Stimulated activated CD8-positive, alpha-beta memory T cell treated with anti-CD3 and anti-CD28 coated beads, Interleukin-7, amount 100 ng/mL, for 48 hours (primary cell): ENCODE results near the gene NDOR1.

ENCODE experiments used
- DNase-seq, 2 donors: peaks; one replicate each; pipeline ENCODE4 v3.0.0-alpha.2; 2020; ENCODE audit warnings: low read depth in 1 of 2; ENCODE audit errors: extremely low read depth in 1 of 2

The NDOR1 gene

DNA sequence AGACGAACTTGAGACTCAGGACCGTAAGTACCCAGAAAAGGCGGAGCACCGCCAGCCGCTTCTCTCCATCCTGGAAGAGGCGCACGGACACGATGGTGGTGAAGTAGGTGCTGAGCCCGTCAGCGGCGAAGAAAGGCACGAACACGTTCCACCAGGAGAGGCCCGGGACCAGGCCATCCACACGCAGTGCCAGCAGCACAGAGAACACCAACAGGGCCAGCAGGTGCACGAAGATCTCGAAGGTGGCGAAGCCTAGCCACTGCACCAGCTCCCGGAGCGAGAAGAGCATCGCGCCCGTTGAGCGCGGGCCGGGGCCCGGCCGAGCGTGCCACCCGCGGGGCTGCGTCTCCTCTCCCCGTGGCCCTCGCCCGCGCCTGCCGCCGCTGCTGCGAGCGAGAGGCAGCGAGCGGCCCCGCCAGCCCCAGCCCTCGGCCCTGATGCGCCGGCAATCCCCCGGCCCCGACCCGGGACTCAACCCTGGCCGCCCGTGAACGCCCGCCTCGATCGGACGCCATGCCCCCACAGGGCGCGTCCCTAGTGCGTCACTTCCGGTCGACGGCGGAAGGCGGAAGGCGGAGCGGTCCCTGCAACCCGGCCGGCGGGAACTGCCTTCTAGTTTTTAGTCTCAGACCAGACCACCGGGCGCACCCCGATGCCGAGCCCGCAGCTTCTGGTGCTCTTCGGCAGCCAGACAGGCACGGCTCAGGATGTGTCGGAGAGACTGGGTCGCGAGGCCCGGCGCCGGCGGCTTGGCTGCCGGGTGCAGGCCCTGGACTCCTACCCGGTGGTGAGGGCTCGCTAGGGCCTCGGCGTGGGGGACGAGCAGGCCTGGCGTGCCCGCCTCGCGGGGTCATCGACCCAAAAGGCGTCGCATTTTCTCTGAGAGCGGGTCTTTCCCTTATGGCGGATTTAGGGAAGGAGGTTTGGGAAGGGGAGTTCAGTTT, at the start of gene NDOR1, which contains the start of gene TMEM203:
NDOR1 (plus strand) TSS at position 575 of the 944 bp plus-strand sequence; CDS start at position 653, 78 bp downstream.
TMEM203 (minus strand) TSS at position 523 of the 944 bp plus-strand sequence; CDS start at position 289, 234 bp downstream.
- DNase-seq: peak; percentile 88 to 89

- DNase-seq: peak; percentile 43 to 51
Measured at GRCh38 chr9:137156567-137157375, 48.7 kb upstream of the NDOR1 start.

GRCh38 chr9:137157618-137158415, 47.7 kb upstream of the NDOR1 start:
- DNase-seq: no peak

GRCh38 chr9:137158625-137159024, 46.9 kb upstream of the NDOR1 start:
- DNase-seq: no peak

- no peak for DNase-seq
Measured at GRCh38 chr9:137159105-137160053, 46.1 kb upstream of the NDOR1 start.

DNA sequence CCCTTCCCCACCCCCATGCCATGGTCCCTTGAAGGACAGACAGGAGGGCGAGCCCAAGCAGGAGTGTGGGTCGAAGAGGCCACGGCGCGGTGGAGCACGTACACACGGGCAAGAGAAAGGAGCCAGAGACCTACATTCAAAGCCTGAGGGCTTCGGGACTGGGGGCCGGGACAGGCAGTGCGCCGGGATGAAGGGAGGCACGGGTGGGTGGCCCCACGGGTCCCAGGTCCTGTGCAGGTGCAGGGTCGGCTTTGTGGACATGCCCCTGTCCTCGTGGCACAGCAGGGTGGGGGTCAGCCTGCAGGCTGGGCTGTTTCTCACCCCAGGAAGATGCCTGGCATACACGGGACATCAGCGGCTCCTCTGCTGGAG, 45.5 kb upstream of the NDOR1 start:
- DNase-seq: no peak

DNA sequence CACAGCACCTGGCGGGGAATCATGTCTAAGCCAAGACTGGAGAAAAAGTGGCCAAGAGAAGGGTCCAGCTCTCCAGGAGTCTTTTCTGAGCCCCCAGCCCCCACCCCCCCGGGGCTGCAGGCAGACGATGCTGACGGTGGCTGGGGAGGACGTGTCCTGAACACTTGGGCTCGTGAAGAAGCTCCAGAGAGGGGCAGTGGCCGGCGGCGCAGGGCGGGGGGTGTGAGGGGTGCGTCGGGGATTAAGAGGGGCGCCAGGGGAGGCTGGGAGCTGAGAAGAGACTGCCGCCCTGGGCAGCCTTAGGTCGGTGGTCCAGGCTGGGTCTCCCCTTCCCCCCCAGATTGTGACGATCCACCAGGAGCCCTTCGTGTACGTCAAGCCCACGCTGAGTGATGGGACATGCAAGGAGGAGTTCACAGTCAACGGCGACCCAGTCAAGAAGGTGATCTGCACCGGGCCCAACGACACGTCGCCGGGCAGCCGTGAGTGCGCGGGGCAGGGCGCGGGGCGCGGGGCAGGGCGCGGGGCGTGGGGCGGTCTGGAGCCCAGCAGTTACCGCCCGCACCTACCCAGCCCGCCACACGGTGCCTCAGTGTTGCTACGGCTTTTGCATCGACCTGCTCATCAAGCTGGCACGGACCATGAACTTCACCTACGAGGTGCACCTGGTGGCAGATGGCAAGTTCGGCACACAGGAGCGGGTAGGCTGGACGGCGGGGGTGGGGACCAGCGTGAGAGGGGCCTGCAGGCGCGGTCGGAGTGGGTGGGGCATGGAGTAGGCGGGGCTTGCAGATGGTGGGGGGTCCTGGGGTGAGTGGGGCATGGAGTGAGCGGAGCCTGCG, 44.6 kb upstream of the NDOR1 start:
- no peak for DNase-seq

DNA sequence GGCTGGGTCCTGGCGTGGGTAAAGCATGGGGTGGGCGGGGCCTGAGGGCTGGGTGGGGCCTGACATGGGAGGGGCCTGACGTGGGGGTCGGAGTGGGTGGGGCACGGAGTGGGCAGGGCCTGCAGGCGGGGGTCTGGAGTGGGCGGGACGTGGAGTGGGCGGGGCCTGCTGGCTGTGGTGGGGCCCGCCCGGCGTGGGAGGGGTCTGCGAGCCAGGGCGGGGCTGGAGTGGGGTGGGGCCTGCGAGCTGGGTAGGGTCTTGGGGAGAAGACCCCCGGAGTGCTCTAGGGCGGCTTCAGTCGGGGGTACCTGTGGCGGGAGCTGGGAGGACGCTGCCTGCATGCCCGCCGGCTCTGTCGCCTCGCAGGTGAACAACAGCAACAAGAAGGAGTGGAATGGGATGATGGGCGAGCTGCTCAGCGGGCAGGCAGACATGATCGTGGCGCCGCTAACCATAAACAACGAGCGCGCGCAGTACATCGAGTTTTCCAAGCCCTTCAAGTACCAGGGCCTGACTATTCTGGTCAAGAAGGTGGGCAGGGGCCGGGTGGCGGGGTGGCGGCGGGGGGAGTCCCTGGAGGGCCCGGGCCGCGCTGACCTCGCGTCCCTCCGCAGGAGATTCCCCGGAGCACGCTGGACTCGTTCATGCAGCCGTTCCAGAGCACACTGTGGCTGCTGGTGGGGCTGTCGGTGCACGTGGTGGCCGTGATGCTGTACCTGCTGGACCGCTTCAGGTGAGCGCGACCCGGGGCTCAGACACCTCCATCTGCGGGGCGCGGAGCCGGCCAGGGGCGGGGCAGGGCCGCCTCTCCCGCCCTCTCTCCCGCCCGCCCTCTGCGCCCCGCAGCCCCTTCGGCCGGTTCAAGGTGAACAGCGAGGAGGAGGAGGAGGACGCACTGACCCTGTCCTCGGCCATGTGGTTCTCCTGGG, 43.7 kb upstream of the NDOR1 start:
- no peak for DNase-seq

- no peak for DNase-seq
Measured at GRCh38 chr9:137162505-137163364, 42.8 kb upstream of the NDOR1 start.

DNA sequence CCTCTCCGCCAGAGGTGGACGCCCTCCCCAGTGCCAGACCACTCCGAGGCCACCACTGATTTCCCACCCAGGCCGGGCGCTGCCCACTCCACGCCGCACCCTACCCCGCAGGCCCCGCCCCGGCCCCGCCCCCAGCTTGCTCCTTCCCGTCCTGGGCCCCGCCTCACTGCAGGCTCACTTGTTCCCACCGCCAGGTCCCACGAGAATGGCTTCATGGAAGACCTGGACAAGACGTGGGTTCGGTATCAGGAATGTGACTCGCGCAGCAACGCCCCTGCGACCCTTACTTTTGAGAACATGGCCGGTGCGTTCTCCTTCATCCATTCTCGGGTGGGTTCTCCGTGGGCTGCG, 42.2 kb upstream of the NDOR1 start:
- DNase-seq: no peak

DNA sequence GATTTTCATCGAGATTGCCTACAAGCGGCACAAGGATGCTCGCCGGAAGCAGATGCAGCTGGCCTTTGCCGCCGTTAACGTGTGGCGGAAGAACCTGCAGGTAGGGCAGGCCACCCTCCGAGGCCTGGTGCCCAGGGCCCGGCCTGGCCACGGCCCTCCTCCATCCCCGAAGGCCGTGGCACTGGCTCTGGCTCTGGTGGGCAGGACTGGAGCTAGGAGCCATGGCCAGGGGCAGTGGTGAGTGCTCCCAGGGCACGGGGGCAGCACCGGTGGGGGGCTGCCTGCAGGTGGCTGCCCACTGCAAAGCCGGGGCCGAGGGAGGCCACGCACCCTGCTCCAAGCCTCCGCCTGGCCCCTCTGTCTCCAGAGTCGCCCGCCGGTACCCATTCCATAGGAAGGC, 41.7 kb upstream of the NDOR1 start:
- no peak for DNase-seq

- no peak for DNase-seq
Measured at GRCh38 chr9:137164370-137165249, 40.9 kb upstream of the NDOR1 start.

- DNase-seq: no peak
Measured at GRCh38 chr9:137165250-137165836, 40.2 kb upstream of the NDOR1 start.

DNA sequence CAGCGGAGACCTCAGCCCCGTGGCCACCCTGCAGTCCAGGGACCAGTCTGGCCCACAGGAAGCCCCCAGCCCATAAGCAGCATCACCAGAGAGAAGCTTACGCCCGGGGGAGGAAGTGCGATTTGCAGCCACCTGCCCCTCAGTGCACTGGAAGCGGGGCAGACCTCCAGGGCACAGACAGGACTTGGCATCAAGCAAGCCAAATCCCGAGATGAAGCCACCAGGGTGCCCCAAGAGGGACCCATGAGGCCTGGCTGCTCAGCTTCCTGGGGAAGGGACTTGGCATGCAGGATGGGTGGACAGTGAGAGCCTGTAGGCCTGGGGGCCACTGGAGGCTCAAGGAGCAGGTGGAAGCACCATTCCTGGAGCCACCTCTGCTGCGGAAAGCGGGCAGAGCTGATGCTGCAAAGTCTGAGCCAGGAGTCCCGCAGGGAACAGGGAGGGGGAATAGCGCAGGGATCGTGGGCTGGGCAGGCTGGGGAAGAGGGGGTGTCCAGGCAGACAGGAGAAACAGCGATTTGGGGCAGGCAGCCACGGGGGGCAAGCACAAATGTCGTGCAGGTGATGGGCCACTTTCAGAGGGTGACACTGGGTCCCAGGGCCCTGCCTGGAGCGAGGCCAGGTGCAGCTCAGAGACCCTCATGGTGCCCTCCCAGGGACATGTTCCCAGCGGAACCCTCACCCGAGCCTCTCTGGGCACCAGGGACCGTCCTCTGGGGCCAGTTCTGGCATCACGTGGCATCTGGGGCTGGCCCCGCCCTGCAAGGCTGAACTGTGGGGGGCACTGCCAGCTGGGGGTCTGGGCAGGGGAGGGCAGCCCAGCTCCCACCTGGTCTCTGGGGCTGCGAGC, 38.9 kb upstream of the NDOR1 start:
- DNase-seq: no peak

GRCh38 chr9:137167277-137167746, 38.2 kb upstream of the NDOR1 start:
- DNase-seq: no peak
